GM18868 (cell line): ENCODE measurements around the gene SDR42E2.
"Not testable (repeated sequence)": the region's sequence is repeated elsewhere in the genome, so short reads cannot be mapped to it uniquely, and the experiment has no call there.

Source experiments
- ATAC-seq: cut with Tn5 transposase; IDR thresholded peaks from one replicate; pipeline ENCODE4 v1.9.1; 2021; ENCODE audit warnings: mild to moderate bottlenecking, moderate library complexity; ENCODE audit not compliant: unreplicated experiment

SDR42E2 gene

DNA sequence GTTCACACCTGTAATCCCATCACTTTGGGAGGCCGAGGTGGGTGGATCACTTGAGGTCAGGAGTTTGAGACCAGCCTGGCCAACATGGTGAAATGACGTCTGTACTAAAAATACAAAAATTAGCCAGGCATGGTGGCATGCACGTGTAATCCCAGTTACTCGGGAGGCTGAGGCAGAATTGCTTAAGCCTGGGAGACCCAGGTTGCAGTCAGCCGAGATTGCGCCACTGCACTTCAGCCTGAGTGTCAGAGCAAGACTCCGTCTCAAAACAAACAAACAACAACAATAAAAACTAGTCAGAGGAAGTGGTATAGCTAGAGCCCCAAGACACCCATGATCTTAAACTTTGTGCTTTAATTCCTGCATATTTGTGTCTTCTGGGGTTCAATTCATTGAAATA lies 9.2 kb upstream of the SDR42E2 start:
- not testable (repeated sequence) for ATAC-seq

DNA sequence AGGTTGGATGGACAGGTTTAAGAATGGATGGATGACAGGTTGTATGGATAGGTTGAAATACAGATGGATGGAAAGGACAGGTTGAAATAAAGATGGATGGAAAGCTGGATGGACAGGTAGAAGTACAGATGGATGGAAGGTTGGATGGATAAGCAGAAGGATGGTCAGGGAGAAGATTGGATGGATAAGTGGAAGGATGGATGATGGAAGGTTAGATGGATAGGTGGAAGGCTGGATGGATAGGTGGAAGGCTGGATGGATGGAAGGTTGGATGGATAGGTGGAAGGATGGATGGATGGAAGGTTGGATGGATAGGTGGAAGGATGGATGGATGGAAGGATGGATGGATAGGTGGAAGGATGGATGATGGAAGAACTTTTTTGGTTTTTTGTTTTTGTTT lies 905 bp upstream of the SDR42E2 start:
- no peak for ATAC-seq

DNA sequence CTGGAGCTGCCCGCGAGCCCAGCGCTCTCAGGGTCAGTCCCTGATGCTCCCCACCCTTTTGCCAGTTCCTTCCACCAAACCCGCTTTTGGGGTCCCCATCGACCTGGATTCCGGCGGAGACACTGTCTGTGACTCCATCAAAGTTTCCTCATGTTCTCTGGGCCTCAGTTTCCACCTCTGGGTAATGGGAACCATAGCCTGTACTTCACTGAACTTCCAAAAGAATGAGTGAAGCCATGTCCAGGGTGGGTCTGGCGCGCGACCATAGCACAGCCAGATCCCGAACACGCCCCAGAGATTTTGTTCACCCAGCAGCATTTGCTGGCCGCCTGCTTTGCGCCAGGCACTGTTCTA lies 327 bp downstream of the SDR42E2 start:
- no peak for ATAC-seq

GRCh38 chr16:22163806-22164205 lies 1.5 kb downstream of the SDR42E2 start:
- ATAC-seq: no peak

- ATAC-seq: no peak
Measured at GRCh38 chr16:22164482-22164881, 2.2 kb downstream of the SDR42E2 start.

DNA sequence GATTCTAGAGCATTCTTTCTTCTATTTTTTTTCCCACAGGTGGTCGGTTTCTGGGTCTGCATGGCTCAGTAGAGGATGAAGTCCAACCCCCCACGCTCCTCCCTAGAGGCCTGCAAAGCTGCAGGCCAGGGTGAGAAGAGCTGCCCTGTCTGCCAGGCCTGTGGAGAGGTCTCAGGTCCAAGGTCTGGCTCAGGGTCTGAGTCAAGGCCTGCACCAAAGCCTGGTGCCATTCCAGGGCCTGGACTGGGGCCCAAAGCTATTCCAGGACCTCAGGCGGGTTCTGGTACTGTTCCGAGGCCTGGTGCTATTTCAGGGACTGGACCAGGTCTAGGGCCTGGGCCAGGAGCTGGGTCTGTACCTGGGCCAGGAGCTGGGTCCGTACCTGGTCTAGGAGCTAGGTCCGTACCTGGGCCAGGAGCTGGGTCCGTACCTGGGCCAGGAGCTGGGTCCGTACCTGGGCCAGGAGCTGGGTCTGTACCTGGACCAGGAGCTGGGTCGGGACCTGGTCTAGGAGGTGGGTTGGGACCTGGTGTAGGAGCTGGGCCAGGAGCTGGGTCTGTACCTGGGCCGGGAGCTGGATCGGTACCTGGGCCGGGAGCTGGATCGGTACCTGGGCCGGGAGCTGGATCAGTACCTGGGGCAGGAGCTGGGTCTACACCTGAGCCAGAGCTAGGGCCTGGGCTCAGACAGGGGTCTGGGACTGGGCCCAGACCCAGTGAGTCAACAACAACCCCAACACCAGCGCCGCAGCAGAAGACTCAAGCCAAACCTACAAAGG lies 3.4 kb downstream of the SDR42E2 start:
- no peak for ATAC-seq

GRCh38 chr16:22171953-22172352 lies 9.6 kb downstream of the SDR42E2 start:
- no peak for ATAC-seq

DNA sequence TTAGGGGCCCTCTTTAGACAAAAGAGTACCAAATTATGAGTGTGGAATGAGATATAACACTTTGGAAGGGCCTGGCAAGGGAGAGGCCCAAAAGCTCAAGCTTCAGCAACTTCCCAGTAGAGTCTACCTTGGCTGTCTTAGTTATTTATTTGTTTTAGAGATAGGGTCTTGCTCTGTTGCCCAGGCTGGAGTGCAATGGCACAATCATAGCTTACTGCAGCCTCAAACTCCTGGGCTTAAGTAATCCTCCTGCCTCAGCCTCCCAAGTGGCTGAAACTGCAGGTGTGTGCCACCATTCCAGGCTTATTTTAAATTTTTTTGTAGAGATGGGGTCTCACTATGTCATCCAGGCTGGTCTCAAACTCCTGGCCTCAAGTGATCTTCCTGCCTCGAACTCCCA lies 10.3 kb downstream of the SDR42E2 start:
- ATAC-seq: not testable (repeated sequence)

DNA sequence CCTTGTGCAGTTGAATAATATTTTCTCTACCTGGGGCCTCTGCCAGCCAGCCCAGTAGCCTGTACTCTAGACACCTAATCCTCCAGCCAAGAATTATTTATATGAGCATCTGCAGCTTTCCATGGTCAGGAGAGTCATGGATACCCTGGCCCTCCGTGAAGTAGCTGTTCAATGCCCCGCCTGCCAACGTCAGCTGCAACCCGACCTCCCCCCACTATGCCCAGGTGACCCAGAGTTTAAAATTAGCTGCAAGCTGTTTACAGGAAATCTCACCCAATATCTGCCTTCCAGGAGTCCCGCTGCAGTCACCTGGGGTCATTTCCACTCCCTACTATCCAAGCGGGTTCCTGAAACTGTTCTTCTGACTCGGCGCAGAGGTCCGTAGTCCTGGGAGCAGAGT lies 12.3 kb downstream of the SDR42E2 start:
- no peak for ATAC-seq

DNA sequence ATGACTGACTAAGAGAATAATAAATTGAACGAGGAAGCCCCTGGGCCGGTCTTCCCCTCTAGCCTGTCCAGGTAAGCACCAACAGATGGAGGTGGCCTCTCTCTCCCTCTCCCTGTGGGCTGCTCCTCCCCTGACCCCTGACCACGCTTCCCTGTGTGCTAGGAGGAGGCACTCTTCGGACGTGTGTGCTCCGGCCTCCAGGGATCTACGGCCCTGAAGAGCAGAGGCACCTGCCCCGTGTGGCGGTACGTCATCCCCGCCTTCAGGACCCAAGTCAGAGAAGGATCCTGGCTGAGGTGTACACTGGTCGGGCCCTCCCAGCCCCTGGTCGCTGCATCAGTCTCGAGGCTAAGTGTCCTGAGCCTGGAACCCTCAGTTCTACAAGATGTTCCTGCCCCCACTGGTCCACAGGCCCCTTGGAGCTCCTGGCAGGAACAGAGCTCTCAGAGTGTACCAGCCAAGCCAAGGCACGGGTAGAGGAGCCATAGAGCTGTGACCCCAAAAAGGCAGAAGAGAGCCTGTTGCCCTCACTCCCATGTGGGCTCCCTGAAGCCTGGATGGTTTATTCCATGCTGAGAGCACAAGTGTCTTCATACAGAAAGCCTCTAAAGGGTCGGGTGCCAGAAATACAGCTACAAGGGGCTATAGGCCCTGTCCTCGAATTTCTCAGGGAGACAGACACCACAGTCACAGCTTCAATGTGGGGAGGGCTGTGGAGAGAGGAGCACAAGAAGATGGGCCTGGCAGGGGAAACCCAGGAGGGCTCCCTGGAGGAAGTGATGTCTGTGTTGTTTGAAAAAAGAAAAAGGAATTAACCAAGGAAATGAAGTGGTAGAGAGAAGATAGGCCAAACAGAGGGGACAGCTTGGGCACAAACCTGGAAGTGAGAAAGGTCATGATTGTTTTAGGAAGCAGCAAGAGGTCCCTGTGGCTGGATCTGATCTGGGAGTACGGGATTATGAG lies 15.9 kb downstream of the SDR42E2 start:
- ATAC-seq: no peak

- no peak for ATAC-seq
Measured at GRCh38 chr16:22181426-22181825, 19.1 kb downstream of the SDR42E2 start.

GRCh38 chr16:22181843-22182242 lies 19.5 kb downstream of the SDR42E2 start:
- ATAC-seq: no peak

- no peak for ATAC-seq
Measured at GRCh38 chr16:22183335-22183734, 21.0 kb downstream of the SDR42E2 start.

DNA sequence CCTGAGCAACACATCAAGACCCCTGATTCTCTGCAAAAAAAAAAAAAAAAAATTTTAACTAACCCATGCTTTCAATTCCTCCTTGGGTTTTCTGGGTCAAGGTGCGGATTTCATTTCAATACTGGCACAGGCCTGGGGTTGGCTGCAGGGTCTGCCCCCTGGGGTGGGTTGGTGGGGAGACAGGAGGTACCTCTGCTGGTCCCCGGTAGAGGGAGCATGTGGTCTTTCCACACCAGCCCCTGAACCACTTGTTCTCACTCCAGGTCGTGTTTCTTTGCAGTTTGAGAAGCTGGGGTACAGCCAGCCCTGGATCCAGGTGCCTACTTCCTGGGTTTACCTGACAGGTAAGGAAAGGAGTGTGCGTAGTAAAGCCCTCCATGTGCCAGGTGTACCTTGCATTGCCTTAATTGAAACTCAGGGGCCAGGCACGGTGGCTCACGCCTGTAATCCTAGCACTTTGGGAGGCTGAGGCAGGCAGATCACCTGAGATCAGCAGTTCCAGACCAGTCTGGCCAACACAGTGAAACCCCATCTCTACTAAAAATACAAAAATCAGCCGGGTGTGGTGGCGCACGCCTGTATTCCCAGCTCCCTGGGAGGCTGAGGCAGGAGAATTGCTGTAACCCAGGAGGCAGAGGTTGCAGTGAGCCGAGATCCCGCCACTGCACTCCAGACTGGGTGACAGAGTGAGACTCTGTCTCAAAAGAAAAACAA lies 21.8 kb downstream of the SDR42E2 start:
- no peak for ATAC-seq

GRCh38 chr16:22184615-22184968 lies 22.3 kb downstream of the SDR42E2 start:
- ATAC-seq: no peak

GRCh38 chr16:22186517-22186916 lies 24.2 kb downstream of the SDR42E2 start:
- no peak for ATAC-seq

DNA sequence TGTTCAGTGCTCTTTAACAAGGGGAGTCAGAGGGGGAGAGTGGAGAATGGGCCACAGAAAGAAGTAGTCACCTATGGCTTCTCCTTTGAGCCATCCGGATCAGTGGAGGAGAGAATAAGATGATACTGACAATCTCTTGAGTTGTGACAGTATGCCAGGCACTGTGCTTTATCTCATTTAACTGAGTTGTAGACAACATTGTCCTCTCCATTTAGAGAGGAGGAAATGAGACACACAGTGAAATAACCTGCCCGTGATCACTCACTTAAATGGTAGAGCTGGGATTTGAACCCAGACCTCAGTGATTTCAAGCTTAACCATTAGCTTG lies 25.9 kb downstream of the SDR42E2 start:
- ATAC-seq: no peak

DNA sequence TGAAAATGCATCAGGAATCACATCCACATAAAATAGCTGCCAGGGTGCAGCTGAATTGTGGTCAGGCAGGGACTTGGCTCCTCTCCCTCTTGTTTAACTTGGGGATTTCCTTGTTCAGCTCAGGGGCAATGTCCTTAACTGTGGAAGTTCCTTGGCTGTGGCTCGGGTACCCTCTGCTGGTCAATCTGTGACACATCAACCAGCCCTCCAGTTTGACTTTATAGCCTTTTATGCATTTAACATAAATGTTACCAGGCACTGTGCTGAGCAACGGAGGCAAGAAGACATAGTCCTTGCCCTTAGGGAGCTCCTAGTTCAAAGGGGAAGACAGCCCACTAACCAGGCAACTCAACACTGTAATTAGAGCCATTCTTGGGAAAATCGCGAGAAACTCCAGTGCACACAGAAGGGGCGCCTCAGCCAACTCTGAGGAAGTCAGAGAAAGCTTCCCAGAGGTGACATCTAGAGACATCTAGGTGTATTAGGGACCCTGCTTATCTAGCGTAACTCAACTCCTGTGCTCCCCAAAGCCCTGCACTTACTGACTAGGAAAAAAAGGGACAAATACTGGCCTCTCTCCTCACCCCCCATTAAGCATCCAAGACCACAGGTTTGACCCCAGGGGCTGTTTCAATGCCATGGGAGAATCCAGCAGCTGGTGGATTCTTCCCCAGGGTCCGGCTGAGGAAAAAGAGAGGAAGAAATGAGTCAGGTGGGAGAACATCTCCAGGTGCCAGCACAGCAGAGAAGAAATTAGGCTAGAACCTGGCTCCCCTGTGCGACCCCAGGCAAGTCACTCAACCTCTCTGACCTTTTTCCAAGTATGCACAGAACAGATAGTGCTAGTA lies 26.5 kb downstream of the SDR42E2 start:
- ATAC-seq: no peak

GRCh38 chr16:22189473-22190080 lies 27.3 kb downstream of the SDR42E2 start:
- no peak for ATAC-seq

- ATAC-seq: peak; percentile 54
Measured at GRCh38 chr16:22190081-22190775, 27.9 kb downstream of the SDR42E2 start.
